ENCODE data around the gene ARHGAP26.
A peak's percentile ranks its signal among the peaks of the same experiment; 100 is the strongest.

Gene ARHGAP26

DNA sequence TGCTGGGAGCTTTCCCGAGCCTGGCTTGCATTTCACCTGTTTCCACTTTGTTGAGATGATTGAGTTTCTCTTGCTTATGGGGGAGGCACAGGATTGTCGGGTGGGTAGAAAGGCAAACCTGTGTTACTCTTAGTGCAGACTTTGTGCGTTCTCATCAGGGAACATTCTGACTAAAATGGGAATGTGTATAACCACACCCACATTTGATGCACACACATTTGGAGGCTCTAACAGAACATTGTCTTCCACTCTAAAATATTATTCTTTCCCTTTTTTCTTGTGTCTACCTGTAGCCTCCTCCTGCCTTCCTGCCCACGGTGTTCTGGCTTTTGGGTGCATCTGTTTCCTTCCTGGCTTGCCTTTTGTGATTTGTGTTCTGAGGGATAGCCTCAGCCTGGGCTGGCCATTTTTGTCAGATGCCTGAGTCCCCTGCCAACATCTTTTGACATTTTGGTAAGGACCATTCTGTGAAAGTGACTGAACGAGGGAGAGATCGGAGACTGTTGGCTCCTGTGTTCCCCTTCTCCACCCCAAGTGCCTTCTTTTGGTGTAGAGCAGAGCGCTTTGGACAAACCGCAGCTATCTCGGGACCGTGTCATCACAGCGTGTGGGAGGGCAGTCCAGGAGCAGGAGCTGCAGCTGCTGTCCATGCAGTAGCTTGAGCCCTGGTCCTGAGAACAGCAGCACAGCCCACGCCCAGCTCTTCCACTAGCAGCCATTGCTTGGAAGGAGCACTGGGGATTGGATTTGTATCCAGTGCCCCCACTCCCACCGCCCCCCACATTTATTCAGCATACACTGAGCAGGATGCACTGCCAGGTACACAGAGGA lies 101.4 kb downstream of the ARHGAP26 start:
- Histone ChIP-seq H3K27me3 (no peaks in the 10 kb centered on the region), H3K4me3 (ENCODE audit: low read depth in 1 of 2, low read length in 1 of 2) (no peak overlapping the region), H3K4me1 (ENCODE audit: control insufficient read depth in 1 of 2, insufficient read depth in 1 of 2, low read depth in 1 of 2, low read length in 1 of 2) (peaks cover 17 to 35% of the 10 kb centered on the region in 2 experiments), H3K27ac (no peak overlapping the region), H3K9me3 (no peaks in the 10 kb centered on the region), H3K36me3 (peaks cover 35% of the 10 kb centered on the region)
- TF ChIP-seq, protein P1, sequence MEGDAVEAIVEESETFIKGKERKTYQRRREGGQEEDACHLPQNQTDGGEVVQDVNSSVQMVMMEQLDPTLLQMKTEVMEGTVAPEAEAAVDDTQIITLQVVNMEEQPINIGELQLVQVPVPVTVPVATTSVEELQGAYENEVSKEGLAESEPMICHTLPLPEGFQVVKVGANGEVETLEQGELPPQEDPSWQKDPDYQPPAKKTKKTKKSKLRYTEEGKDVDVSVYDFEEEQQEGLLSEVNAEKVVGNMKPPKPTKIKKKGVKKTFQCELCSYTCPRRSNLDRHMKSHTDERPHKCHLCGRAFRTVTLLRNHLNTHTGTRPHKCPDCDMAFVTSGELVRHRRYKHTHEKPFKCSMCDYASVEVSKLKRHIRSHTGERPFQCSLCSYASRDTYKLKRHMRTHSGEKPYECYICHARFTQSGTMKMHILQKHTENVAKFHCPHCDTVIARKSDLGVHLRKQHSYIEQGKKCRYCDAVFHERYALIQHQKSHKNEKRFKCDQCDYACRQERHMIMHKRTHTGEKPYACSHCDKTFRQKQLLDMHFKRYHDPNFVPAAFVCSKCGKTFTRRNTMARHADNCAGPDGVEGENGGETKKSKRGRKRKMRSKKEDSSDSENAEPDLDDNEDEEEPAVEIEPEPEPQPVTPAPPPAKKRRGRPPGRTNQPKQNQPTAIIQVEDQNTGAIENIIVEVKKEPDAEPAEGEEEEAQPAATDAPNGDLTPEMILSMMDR (IDR thresholded peaks at IDR 0.05): no peak

DNA sequence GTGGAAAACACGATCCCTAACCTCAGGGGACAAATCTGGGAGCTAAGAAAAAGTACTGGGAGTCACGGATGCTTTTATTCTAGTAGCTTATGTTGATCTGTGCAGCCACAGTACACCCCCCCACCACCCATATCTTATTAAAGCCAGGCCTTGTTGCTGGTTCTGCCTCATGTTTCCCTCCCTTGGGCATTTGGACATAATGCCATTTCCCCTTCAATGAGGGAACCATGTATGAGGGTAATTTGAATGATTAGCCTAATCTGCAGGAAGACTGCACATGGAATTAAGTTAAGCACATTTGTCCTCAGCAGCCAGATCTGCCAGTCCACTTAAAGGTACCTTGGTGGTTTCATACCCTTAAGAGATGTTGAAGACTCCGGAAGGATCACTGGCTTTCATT lies 102.0 kb downstream of the ARHGAP26 start:
- H3K4me3 ChIP-seq (ENCODE audit: low read depth in 1 of 2, low read length in 1 of 2): no peak overlapping the region
- peak overlapping the region; percentile 21 for H3K27ac ChIP-seq
- no peaks in the 10 kb centered on the region for H3K27me3 ChIP-seq
- H3K4me1 ChIP-seq (ENCODE audit: control insufficient read depth in 1 of 2, insufficient read depth in 1 of 2, low read depth in 1 of 2, low read length in 1 of 2): peaks cover 10 to 28% of the 10 kb centered on the region in 2 experiments
- H3K9me3 ChIP-seq: no peaks in the 10 kb centered on the region
- TF ChIP-seq, protein P1 (IDR thresholded peaks at IDR 0.05): no peak
- peaks cover 41% of the 10 kb centered on the region for H3K36me3 ChIP-seq

DNA sequence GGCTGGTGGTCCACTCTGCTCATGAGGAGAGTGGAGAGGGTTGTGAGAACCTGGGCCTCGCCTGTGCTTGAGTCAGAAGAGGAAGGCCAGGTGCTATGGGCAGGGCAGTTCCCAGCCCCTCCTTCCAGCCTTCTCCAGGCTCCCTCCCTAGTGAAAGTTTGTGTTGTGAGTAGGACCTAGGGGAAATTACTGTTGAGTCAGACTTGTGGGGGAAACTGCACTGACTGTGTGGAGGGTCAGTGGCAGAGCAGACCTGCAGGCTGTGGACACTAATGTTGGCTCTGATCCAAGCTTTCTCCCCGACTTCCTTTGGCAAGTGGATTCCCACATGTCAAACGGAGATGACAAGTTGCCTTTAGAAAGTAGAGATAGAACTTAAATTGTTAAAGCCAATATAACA lies 102.6 kb downstream of the ARHGAP26 start:
- TF ChIP-seq, protein P1 (IDR thresholded peaks at IDR 0.05): no peak
- Histone ChIP-seq H3K9me3 (no peaks in the 10 kb centered on the region), H3K4me1 (ENCODE audit: control insufficient read depth in 1 of 2, insufficient read depth in 1 of 2, low read depth in 1 of 2, low read length in 1 of 2) (peaks cover 4 to 23% of the 10 kb centered on the region in 2 experiments), H3K27me3 (no peaks in the 10 kb centered on the region), H3K27ac (peak overlapping the region; percentile 21), H3K4me3 (ENCODE audit: low read depth in 1 of 2, low read length in 1 of 2) (no peak overlapping the region), H3K36me3 (peaks cover 46% of the 10 kb centered on the region)

DNA sequence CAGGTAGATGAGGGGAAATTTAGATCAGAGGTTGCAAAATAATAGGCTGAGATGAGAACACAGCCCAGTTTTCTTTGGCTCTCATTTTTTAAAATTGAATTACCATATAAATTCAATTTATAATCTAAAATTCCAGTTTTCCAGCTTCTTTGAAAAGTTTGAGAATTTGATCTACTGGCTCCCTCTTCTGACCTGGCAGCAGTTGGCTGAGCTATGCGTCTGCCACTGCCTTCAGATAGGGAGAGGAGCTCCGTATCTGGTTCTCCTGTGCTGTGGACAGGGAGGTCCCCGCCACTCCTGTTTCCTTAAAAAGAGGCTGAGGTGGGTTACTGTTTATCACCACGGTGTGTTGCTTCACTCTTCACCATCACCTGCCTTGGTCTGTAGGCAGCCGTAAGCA lies 103.7 kb downstream of the ARHGAP26 start:
- Histone ChIP-seq H3K9me3 (no peaks in the 10 kb centered on the region), H3K36me3 (peaks cover 52% of the 10 kb centered on the region), H3K4me3 (ENCODE audit: low read depth in 1 of 2, low read length in 1 of 2) (no peak overlapping the region), H3K27me3 (no peaks in the 10 kb centered on the region), H3K4me1 (ENCODE audit: control insufficient read depth in 1 of 2, insufficient read depth in 1 of 2, low read depth in 1 of 2, low read length in 1 of 2) (peaks cover 0 to 22% of the 10 kb centered on the region in 2 experiments), H3K27ac (no peak overlapping the region)
- TF ChIP-seq, protein P1 (IDR thresholded peaks at IDR 0.05): no peak

DNA sequence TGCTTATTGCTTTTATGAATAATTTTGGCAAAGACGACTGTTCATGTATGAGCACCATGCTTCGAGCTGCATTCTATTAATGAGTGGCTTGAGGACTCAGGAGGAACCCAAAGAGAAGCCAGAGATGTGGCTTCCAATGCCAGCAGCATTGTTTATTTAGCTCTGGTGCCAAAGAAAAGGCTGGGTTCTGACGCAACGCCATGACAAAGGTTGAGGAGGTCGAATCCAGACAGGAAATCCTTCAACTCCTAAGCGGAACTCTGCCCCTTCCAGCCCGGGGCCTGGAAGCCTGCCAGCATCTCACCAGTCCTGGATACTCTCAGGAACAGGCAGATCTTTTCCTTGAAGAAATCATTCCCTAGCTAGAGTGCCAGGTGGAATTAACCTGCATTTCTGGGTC lies 104.4 kb downstream of the ARHGAP26 start:
- Histone ChIP-seq H3K4me1 (ENCODE audit: control insufficient read depth in 1 of 2, insufficient read depth in 1 of 2, low read depth in 1 of 2, low read length in 1 of 2) (peaks cover 0 to 22% of the 10 kb centered on the region in 2 experiments), H3K4me3 (ENCODE audit: low read depth in 1 of 2, low read length in 1 of 2) (no peak overlapping the region), H3K27ac (no peak overlapping the region), H3K36me3 (peaks cover 57% of the 10 kb centered on the region), H3K27me3 (no peaks in the 10 kb centered on the region), H3K9me3 (no peaks in the 10 kb centered on the region)
- TF ChIP-seq, protein P1 (IDR thresholded peaks at IDR 0.05): no peak

All from neutrophil (primary cell).